Stimulated activated naive CD4-positive, alpha-beta T cell (primary cell): ENCODE data around the gene EFHD1.
"Not testable (repeated sequence)": the region's sequence is repeated elsewhere in the genome, so short reads cannot be mapped to it uniquely, and the experiment has no call there.

Source experiments
- DNase-seq, 6 experiments: peaks; one replicate each; lab custom pipeline; 2025; lab: John Stamatoyannopoulos, UW

The EFHD1 gene

GRCh38 chr2:232649033-232649432, 15.6 kb downstream of the EFHD1 start:
- no peak for DNase-seq

- DNase-seq, result no peak
Observed at GRCh38 chr2:232652505-232652851, 19.1 kb downstream of the EFHD1 start.

DNA sequence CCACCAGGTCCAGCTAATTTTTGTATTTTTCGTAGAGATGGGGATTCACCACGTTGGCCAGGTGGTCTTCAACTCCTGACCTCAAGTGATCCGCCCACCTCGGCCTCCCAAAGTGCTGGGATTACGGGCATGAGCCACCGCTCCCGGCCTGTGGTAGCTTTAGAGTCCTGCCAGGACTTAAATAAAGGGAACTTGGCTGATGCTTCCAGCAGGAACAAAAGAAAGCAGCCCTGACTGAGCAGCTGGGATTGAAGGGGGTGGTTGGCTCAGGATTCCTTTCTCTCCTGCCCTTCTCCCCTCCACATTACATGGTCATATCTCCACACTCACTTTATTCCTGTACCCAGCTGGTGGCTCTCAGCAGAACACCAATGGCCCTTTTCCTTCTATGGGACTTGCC, 20.0 kb downstream of the EFHD1 start:
- DNase-seq, result no peak

DNA sequence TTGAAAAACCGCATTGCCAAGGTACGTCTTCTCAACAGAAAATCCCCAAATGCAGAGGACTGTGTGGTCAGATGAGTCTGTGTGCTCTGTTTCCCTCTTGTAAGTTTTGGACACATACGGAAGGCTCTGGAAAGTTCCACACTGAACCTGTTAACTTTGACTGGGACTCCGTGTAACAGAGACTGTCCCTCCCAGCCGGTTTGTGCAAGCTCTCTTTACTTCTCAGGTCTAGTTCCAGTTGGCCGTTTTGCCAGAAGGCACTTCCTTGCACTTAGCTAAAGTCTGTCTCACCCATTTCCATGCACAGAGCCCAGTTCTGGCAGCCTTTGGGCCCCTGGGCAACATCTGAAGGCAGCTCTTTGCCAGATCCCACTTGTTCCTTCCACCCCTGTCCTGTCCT, 22.0 kb downstream of the EFHD1 start:
- no peak for DNase-seq

- no peak for DNase-seq
Observed at GRCh38 chr2:232658217-232658785, 24.9 kb downstream of the EFHD1 start.

- DNase-seq, result no peak
Observed at GRCh38 chr2:232659359-232659758, 26.0 kb downstream of the EFHD1 start.

DNA sequence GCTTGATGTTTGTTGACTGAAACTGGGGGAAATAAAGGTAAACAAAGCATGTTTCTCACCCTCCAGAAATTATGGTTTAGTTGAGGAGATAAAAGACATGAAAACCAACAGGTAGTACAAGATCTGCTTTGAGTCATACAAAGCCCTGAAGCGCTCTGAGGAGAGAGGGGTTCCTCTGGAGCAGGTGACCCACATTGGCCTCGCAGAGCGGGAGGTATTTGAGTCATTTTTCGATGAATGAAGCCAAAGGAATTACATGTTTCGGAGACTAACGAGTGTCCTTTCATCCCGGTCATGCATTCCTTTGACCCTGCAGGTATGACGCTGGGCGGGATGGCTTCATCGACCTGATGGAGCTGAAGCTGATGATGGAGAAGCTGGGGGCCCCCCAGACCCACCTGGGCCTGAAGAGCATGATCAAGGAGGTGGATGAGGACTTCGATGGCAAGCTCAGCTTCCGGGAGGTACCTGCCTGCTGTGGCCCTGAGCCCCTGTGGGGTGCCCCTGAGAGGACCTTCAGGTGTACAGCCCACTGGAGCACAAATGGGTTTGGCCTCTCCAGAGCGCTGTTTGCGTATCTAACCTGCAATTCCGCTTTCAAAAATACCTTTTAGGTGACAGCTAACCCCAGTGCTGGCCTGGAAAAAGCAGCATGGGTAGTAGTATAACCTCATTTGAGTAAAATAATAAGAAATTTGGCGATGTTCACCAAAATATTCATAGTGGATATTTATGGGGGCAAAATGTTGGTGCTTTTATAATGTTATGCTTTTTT, 29.3 kb downstream of the EFHD1 start:
- DNase-seq, result no peak

GRCh38 chr2:232666051-232666805, 32.8 kb downstream of the EFHD1 start:
- no peak for DNase-seq

- DNase-seq, result no peak
Observed at GRCh38 chr2:232667989-232668583, 34.7 kb downstream of the EFHD1 start.

DNA sequence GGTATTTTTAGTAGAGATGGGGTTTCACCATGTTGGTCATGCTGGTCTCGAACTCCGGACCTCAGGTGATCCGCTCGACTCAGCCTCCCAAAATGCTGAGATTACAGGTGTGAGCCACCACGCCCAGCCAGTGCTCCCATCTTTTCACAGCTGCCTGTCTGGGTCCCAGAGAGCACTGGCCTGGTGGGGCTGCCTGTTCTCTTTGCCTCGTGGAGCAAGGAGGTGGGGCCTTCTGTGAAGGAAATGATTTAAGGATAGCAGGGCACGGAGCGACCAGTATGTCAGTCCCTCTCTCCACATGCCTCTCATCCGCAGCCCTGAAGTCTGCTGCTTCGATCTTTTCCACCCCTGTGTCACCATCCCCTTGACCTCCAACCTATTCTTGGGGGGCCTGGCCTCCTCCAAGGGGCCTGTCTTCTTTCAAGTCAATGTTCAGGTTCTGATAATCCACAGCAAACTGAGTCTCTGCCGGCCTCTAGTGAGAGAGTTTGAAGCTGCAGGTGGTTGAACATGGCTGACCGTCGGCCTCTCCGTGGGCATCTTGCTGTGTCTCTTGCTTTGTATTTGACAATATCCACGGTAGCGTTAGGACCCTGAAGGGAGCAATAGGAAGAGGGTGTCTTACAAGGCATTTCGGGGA, 35.5 kb downstream of the EFHD1 start:
- DNase-seq, result no peak

DNA sequence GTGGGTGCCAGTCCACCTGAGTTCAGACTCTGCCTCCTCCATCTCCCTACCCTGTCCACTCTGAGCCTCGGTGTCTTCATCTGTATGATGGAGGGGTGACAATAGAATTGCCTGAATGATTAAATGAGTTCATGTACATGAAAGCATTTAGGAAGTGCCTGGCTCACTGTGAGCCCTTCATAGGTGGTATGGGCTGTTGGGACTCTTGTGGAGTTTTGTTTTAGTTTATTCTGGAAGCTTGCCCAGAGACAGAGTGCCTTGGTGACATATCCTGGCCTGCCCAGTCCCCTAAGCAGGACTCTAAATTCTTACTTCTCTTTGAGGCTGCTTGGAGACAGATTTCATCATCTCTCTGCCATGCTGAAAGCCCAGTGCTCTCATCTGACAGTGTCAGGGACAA, 39.2 kb downstream of the EFHD1 start:
- no peak for DNase-seq

GRCh38 chr2:232674491-232674890, 41.1 kb downstream of the EFHD1 start:
- no peak for DNase-seq

DNA sequence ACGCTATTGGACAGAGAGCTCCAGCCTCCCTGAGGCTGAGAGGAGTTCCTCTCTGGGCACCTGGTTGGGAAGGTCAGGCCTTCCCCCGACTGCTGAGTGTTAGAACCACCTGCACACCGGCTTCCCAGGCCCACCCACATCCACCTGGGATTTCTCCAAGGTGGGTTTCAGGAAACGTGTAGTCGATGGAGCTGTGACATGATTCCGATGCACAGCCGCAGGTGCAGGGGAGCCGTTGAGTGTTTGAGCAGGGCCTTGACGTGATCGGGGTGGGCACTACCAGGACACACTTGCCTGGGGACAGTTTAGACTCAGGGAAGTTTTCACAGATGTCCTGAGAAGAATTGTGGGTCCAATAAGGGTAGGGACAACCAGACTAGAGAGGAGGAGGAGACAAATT, 42.0 kb downstream of the EFHD1 start:
- no peak for DNase-seq

DNA sequence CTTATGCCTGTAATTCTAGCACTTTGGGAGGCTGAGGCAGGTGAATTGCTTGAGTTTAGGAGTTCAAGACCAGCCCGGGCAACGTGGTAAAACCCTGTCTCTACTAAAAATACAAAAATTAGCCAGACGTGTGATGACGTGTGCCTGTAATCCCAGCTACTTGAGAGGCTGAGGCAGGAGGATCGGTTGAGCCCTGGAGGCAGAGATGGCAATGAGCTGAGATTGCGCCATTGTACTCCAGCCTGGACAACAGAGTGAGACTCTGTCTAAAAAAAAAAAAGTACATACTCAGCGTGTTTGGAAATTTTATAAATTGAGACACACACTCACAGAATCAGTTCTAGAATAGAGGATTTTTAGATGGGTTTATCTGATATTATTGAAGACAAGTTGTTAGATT, 46.6 kb downstream of the EFHD1 start:
- no peak for DNase-seq

DNA sequence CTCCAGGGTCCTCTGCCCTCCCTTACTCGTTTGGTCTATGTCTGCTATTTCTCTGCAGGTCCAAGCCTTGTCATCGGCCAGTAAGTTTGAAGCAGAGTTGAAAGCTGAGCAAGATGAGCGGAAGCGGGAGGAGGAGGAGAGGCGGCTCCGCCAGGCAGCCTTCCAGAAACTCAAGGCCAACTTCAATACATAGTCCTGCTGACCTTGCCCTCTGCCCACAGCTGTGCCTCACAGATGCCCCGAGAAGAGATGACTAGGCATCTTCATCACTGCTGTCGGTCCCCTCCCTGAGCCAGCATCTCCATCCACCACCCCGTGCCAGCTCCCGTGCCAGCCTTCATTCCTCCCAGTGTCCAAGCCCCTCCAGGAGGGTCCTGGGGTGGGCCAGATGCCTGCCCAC, 48.1 kb downstream of the EFHD1 start:
- no peak for DNase-seq

- DNase-seq, result no peak
Observed at GRCh38 chr2:232683368-232683767, 50.0 kb downstream of the EFHD1 start.

DNA sequence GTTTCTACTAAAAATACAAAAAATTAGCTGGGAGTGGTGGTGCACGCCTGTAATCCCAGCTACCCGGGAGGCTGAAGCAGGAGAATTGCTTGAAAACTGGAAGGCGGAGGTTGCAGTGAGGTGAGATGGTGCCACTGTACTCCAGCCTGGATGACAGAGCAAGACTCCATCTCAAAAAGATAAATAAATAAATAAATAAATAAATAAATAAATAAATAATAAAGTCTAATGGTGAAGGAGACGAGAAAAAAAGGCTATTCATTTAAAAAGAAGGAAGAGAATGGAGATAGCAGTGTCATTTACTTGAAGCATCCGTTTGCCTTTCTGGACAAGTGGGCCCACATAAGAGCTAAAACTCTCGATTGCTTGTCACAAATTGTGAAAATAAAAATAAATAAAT, 52.0 kb downstream of the EFHD1 start:
- not testable (repeated sequence) for DNase-seq

DNA sequence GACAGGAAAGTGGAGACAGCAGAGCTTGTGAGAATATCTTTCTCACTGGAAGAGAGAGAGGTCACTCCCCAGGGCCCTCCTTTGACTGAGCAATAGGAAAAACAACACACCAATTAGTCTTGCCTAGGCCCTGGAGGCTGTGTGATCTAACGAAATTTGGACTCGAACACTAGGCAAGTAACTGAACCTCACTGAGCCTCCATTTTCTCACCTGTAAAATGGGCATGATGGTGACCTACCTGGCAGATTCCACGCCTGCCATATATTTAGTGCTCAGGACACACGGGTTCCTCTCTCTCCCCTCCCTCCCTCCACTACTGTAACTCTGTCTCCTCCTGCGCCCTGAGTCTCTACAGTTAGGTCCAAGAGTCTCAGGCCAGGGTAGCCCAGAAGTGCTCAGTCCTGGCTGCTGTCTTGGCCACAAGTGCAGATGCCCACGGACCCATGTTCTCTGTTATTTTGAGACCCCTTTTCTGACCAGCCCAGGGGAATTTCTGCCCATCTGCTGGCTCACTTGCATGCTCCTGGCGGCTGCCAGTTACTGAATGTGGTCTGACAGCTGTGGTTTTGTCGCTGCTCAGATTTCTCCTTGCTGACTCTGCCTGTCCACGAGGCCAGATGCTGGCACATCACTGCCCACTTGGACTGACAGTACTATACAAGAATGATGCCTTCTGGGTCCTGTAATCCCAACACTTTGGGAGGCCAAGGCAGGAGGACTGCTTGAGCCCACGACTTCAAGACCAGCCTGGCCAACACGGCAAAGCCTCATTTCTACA, 54.2 kb downstream of the EFHD1 start:
- DNase-seq, result no peak

- DNase-seq, result no peak
Observed at GRCh38 chr2:232688201-232688600, 54.8 kb downstream of the EFHD1 start.

- no peak for DNase-seq
Observed at GRCh38 chr2:232689152-232689910, 55.9 kb downstream of the EFHD1 start.

DNA sequence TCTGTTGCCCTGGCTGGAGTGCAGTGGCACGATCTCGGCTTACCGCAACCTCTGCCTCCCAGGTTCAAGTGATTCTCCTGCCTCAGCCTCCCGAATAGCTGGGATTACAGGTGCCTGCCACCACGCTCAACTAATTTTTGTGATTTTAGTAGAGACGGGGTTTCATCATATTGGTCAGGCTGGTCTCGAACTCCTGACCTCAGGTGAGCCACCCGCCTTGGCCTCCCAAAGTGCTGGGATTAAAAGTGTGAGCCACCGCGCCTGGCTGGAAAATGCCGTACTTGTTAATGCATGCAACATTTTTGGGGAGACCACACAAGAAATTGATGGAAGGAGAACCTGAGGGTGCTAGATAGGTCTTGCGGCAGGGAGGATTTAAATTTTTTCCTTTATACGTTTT, 57.7 kb downstream of the EFHD1 start:
- DNase-seq, result not testable (repeated sequence)
